GM18868 (cell line): ENCODE results near the gene CD69.
A peak's percentile ranks its signal among the peaks of the same experiment; 100 is the strongest.
"Not testable (repeated sequence)": the region's sequence is repeated elsewhere in the genome, so short reads cannot be mapped to it uniquely, and the experiment has no call there.

ENCODE experiments used
- ATAC-seq: cut with Tn5 transposase; IDR thresholded peaks from one replicate; pipeline ENCODE4 v1.9.1; 2021; ENCODE audit warnings: mild to moderate bottlenecking, moderate library complexity; ENCODE audit not compliant: unreplicated experiment

CD69 gene

GRCh38 chr12:9751204-9752144 is 9.2 kb downstream of the CD69 start:
- ATAC-seq = no peak

GRCh38 chr12:9750276-9751203 is 10.2 kb downstream of the CD69 start:
- peak; percentile 72 for ATAC-seq

- ATAC-seq = no peak
Measured at GRCh38 chr12:9749640-9750039, 11.1 kb downstream of the CD69 start.

- no peak for ATAC-seq
Measured at GRCh38 chr12:9745199-9745598, 15.5 kb downstream of the CD69 start.

GRCh38 chr12:9742661-9743060 is 18.0 kb downstream of the CD69 start:
- ATAC-seq = no peak

GRCh38 chr12:9741726-9742125 is 19.0 kb downstream of the CD69 start:
- ATAC-seq = peak; percentile 82

GRCh38 chr12:9740106-9740750 is 20.5 kb downstream of the CD69 start:
- ATAC-seq = no peak

GRCh38 chr12:9739404-9740105 is 21.1 kb downstream of the CD69 start:
- not testable (repeated sequence) for ATAC-seq

GRCh38 chr12:9738905-9739304 is 21.8 kb downstream of the CD69 start:
- not testable (repeated sequence) for ATAC-seq

GRCh38 chr12:9736936-9737705 is 23.6 kb downstream of the CD69 start:
- no peak for ATAC-seq

- ATAC-seq = no peak
Measured at GRCh38 chr12:9735601-9736000, 25.1 kb downstream of the CD69 start.

- ATAC-seq = peak; percentile 59
Measured at GRCh38 chr12:9732921-9733461, 27.7 kb downstream of the CD69 start, which contains the start of gene CLECL1. TSS of gene CLECL1 (minus strand) at chr12:9733097.

- peak; percentile 54 for ATAC-seq
Measured at GRCh38 chr12:9731797-9732196, 28.9 kb downstream of the CD69 start.

- ATAC-seq = no peak
Measured at GRCh38 chr12:9731393-9731792, 29.3 kb downstream of the CD69 start.

GRCh38 chr12:9730591-9730990 is 30.1 kb downstream of the CD69 start:
- ATAC-seq = no peak

- ATAC-seq = no peak
Measured at GRCh38 chr12:9730011-9730410, 30.7 kb downstream of the CD69 start.

GRCh38 chr12:9729082-9729481 is 31.6 kb downstream of the CD69 start:
- no peak for ATAC-seq

GRCh38 chr12:9727813-9728212 is 32.9 kb downstream of the CD69 start:
- no peak for ATAC-seq

- ATAC-seq = no peak
Measured at GRCh38 chr12:9725213-9725870, 35.4 kb downstream of the CD69 start.
